Cardiac muscle cell (in vitro differentiated cells and primary cell): Measurements from ENCODE around the gene ABCF3. TPM values are rescaled to one million over a fixed set of nuclear protein-coding genes. Genes with fewer than 3 reads are reported as not detected.

Experiments
- DNase-seq, 2 donors: peaks; one replicate each; pipeline versions ENCODE4 v3.0.0 to v3.0.0-alpha.2; 2010 to 2017; ENCODE audit warnings: low read depth in 1 of 2, low spot score in 1 of 2
- H3K27ac ChIP-seq: fragments of 200-600 bp; sonication (generic); 2 replicates; pipeline ENCODE4 v1.5.1; 2016
- H3K27me3 ChIP-seq: fragments of 200-600 bp; sonication (generic); 2 replicates; pipeline ENCODE4 v1.6.0; 2016; ENCODE audit warnings: control low read depth
- H3K36me3 ChIP-seq: fragments of 200-600 bp; sonication (generic); 2 replicates; pipeline ENCODE4 v1.5.1; 2016; ENCODE audit warnings: control low read depth
- H3K4me1 ChIP-seq: fragments of 200-600 bp; sonication (generic); 2 replicates; pipeline ENCODE4 v1.8.1; 2017; ENCODE audit warnings: low read depth, mild to moderate bottlenecking, mixed run types
- H3K4me3 ChIP-seq: fragments of 200-600 bp; sonication (generic); 2 replicates; pipeline ENCODE4 v1.5.1; 2016; ENCODE audit warnings: mild to moderate bottlenecking
- H3K9me3 ChIP-seq: fragments of 200-600 bp; sonication (generic); 2 replicates; pipeline ENCODE4 v1.5.1; 2017; ENCODE audit warnings: low read depth, mild to moderate bottlenecking, control low read depth
- polyA plus RNA-seq: library from polyadenylated mRNA; unstranded; fragments of >200 nt; fragmentation: Nextera tagmentation; extraction: Ambion mirVana; gene quantifications from 2 replicates; pipeline ENCODE4 v1.2.1, GENCODE V29; 2016
- total RNA-seq: library from RNA; depleted of rRNA; stranded (reverse); fragments of >200 nt; gene quantifications from 2 replicates; pipeline ENCODE4 v1.2.3, GENCODE V29; 2016
- TF ChIP-seq, protein P1 (sequence below): IDR thresholded peaks from 2 replicates; pipeline ENCODE4 v1.5.1; 2012; ENCODE audit warnings: low read depth, mild to moderate bottlenecking, low read length

ABCF3 gene
- total and polyA plus RNA-seq, 2 experiments from 2014 or later: 50.2 to 74.4 TPM

DNA sequence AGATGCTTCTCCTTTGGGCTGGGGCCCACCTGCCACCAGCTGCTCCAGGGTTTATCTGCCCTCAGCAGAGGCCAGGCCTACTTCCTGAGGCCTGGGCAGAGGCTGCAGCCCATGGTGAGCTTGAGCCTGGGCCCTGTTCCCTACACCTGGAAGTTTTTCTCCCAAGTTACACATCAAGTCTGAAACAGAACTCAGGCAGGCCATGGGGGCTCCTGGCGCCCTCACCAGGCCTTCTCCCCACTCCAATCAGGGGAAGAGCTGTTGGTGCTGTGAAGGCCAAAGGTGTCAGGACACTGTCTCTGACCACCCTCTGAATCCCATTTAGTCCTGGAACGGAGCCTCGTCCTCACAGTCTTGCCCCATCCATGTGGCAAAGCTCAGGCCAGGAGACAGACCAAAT, 50.6 kb downstream of the ABCF3 start:
- H3K27ac ChIP-seq: no peak overlapping the region
- no peak for DNase-seq

GRCh38 chr3:184237211-184237610, 51.2 kb downstream of the ABCF3 start:
- Histone ChIP-seq H3K4me3 (no peak overlapping the region), H3K36me3 (no peaks in the 10 kb centered on the region), H3K9me3 (no peaks in the 10 kb centered on the region), H3K27ac (no peak overlapping the region), H3K4me1 (no peaks in the 10 kb centered on the region), H3K27me3 (peaks cover 65% of the 10 kb centered on the region)
- TF ChIP-seq, protein P1, sequence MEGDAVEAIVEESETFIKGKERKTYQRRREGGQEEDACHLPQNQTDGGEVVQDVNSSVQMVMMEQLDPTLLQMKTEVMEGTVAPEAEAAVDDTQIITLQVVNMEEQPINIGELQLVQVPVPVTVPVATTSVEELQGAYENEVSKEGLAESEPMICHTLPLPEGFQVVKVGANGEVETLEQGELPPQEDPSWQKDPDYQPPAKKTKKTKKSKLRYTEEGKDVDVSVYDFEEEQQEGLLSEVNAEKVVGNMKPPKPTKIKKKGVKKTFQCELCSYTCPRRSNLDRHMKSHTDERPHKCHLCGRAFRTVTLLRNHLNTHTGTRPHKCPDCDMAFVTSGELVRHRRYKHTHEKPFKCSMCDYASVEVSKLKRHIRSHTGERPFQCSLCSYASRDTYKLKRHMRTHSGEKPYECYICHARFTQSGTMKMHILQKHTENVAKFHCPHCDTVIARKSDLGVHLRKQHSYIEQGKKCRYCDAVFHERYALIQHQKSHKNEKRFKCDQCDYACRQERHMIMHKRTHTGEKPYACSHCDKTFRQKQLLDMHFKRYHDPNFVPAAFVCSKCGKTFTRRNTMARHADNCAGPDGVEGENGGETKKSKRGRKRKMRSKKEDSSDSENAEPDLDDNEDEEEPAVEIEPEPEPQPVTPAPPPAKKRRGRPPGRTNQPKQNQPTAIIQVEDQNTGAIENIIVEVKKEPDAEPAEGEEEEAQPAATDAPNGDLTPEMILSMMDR: no peak
- DNase-seq: no peak

More for the DNA sequence above, 50.6 kb downstream of the ABCF3 start:
- no peaks in the 10 kb centered on the region for H3K36me3 ChIP-seq
- H3K9me3 ChIP-seq: no peaks in the 10 kb centered on the region
- no peak overlapping the region for H3K4me3 ChIP-seq
- no peaks in the 10 kb centered on the region for H3K4me1 ChIP-seq
- peaks cover 65% of the 10 kb centered on the region for H3K27me3 ChIP-seq
- TF ChIP-seq, protein P1: no peak

- no peak for DNase-seq
Measured at GRCh38 chr3:184237807-184238206, 51.8 kb downstream of the ABCF3 start.

GRCh38 chr3:184238246-184238818, 52.3 kb downstream of the ABCF3 start:
- Histone ChIP-seq H3K9me3 (no peaks in the 10 kb centered on the region), H3K27me3 (peaks cover 55% of the 10 kb centered on the region), H3K4me3 (no peak overlapping the region), H3K4me1 (no peaks in the 10 kb centered on the region), H3K36me3 (peaks cover 4% of the 10 kb centered on the region), H3K27ac (no peak overlapping the region)
- TF ChIP-seq, protein P1: no peak
- DNase-seq: no peak

More at GRCh38 chr3:184237807-184238206, 51.8 kb downstream of the ABCF3 start:
- peaks cover 60% of the 10 kb centered on the region for H3K27me3 ChIP-seq
- no peak overlapping the region for H3K4me3 ChIP-seq
- no peak overlapping the region for H3K27ac ChIP-seq
- TF ChIP-seq, protein P1: no peak
- no peaks in the 10 kb centered on the region for H3K36me3 ChIP-seq
- no peaks in the 10 kb centered on the region for H3K9me3 ChIP-seq
- H3K4me1 ChIP-seq: no peaks in the 10 kb centered on the region

- Histone ChIP-seq H3K9me3 (no peaks in the 10 kb centered on the region), H3K4me3 (no peak overlapping the region), H3K36me3 (peaks cover 5% of the 10 kb centered on the region), H3K27me3 (peaks cover 46% of the 10 kb centered on the region), H3K4me1 (no peaks in the 10 kb centered on the region), H3K27ac (no peak overlapping the region)
- DNase-seq: no peak
- TF ChIP-seq, protein P1: no peak
Measured at GRCh38 chr3:184239221-184239620, 53.2 kb downstream of the ABCF3 start.

DNA sequence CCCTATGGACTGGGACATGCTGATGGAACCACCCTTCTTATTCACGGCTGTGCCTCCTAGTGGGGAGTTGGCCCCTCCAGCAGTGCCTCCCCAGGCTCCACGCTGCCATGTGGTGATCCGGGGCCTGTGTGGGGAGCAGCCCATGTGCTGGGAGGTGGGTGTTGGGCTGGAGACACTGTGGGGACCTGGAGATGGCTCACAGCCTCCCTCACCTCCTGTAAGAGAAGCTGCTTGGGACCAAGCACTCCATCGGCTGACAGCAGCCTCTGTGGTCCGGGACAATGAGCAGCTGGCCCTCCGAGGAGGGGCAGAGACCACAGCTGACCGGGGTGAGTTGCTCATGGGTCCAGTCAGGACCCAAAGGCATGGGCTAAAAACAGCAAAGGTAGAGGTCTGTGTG, 53.7 kb downstream of the ABCF3 start:
- Histone ChIP-seq H3K4me1 (no peaks in the 10 kb centered on the region), H3K9me3 (no peaks in the 10 kb centered on the region), H3K27me3 (peaks cover 41% of the 10 kb centered on the region), H3K27ac (no peak overlapping the region), H3K36me3 (peaks cover 6% of the 10 kb centered on the region), H3K4me3 (no peak overlapping the region)
- no peak for DNase-seq
- TF ChIP-seq, protein P1: no peak
